Keratinocyte (primary cell): Measurements from ENCODE around the gene ENTPD6. TPM values are rescaled to one million over a fixed set of nuclear protein-coding genes. Genes with fewer than 3 reads are reported as not detected.

Source experiments
- DNase-seq: peaks from one replicate; pipeline ENCODE4 v3.0.0-alpha.2; 2011; ENCODE audit warnings: low read depth, missing footprints, low spot score
- FAIRE-seq: peaks from 2 replicates; lab custom pipeline; 2011; peaks lifted over from hg19 to GRCh38; lab: Jason Lieb, UNC
- H2AFZ ChIP-seq: 2 replicates; pipeline ENCODE4 v1.6.0; 2012; ENCODE audit warnings: low read length, control low read depth, inconsistent platforms; ENCODE audit not compliant: control insufficient read depth
- H3K27ac ChIP-seq: 2 replicates; pipeline ENCODE4 v1.5.1; 2011; ENCODE audit warnings: low read length; ENCODE audit not compliant: control insufficient read depth, insufficient read depth
- H3K27me3 ChIP-seq: 3 replicates; pipeline ENCODE4 v1.6.0; 2011; ENCODE audit warnings: low read length; ENCODE audit not compliant: control insufficient read depth, insufficient read depth; ENCODE audit errors: extremely low read depth
- H3K36me3 ChIP-seq, 2 experiments: 2 replicates in 1 of 2; 3 replicates in 1 of 2; pipeline ENCODE4 v1.5.1; 2011; ENCODE audit warnings: low read length in 2 of 2, mild to moderate bottlenecking in 1 of 2; ENCODE audit not compliant: control insufficient read depth in 2 of 2, insufficient read depth in 2 of 2; ENCODE audit errors: extremely low read depth in 1 of 2
- H3K4me1 ChIP-seq: 3 replicates; pipeline ENCODE4 v1.5.1; 2011; ENCODE audit warnings: low read length; ENCODE audit not compliant: control insufficient read depth, insufficient read depth; ENCODE audit errors: extremely low read depth
- H3K4me2 ChIP-seq: 3 replicates; pipeline ENCODE4 v1.6.0; 2011; ENCODE audit warnings: low read depth, low read length; ENCODE audit not compliant: control insufficient read depth, insufficient read depth; ENCODE audit errors: extremely low read depth
- H3K4me3 ChIP-seq, 3 experiments: fragments of 200-600 bp in 1 of 3; sonication (generic) in 1 of 3; 2 replicates in 2 of 3; 3 replicates in 1 of 3; pipeline ENCODE4 v1.5.1; 2011 to 2016; ENCODE audit warnings: low read length in 3 of 3, mild to moderate bottlenecking in 3 of 3, control low read depth in 2 of 3, inconsistent platforms in 1 of 3, low read depth in 1 of 3, mixed read lengths in 1 of 3, mixed run types in 1 of 3, moderate library complexity in 1 of 3; ENCODE audit not compliant: control insufficient read depth in 2 of 3, insufficient read depth in 2 of 3; ENCODE audit errors: extremely low read depth in 1 of 3
- H3K79me2 ChIP-seq: 2 replicates; pipeline ENCODE4 v1.6.0; 2012; ENCODE audit warnings: low read length; ENCODE audit not compliant: control insufficient read depth, insufficient read depth
- H3K9ac ChIP-seq: 3 replicates; pipeline ENCODE4 v1.6.0; 2011; ENCODE audit warnings: low read length; ENCODE audit not compliant: control insufficient read depth, insufficient read depth; ENCODE audit errors: extremely low read depth
- H3K9me1 ChIP-seq: 3 replicates; pipeline ENCODE4 v1.6.0; 2011; ENCODE audit warnings: low read length; ENCODE audit not compliant: control insufficient read depth, insufficient read depth; ENCODE audit errors: extremely low read depth
- H3K9me3 ChIP-seq: 2 replicates; pipeline ENCODE4 v1.5.1; 2012; ENCODE audit warnings: low read depth, low read length; ENCODE audit not compliant: control insufficient read depth
- H4K20me1 ChIP-seq: 3 replicates; pipeline ENCODE4 v1.6.0; 2011; ENCODE audit warnings: low read length; ENCODE audit not compliant: control insufficient read depth, insufficient read depth; ENCODE audit errors: extremely low read depth
- CTCF ChIP-seq, 3 experiments: IDR thresholded peaks in 1 of 3; conservative IDR thresholded peaks in 1 of 3; optimal IDR thresholded peaks in 1 of 3; 2 replicates in 2 of 3; 3 replicates in 1 of 3; pipeline versions ENCODE3 to v1.5.1; 2011; ENCODE audit warnings: low read length in 3 of 3, mild to moderate bottlenecking in 3 of 3, moderate library complexity in 2 of 3, control low read depth in 1 of 3, inconsistent platforms in 1 of 3; ENCODE audit not compliant: insufficient read depth in 2 of 3; ENCODE audit errors: extremely low read depth in 1 of 3
- EZH2 ChIP-seq: IDR thresholded peaks from one replicate; pipeline ENCODE4 v1.6.1; 2012; ENCODE audit warnings: inconsistent platforms, mild to moderate bottlenecking, low read length, moderate library complexity
- dilution Hi-C: fragments of 300-500 bp; cut with MboI; formaldehyde crosslinking; loops from one replicate; pipeline ENCODE4 v1.7.0; 2020; ENCODE audit warnings: low sequenced_read_pairs; ENCODE audit not compliant: extremely low pct_ligation_motif_present
- polyA plus RNA-seq, 5 experiments: library from polyadenylated mRNA; depleted of rRNA in 3 of 5; stranded (reverse) in 3 of 5; stranded (forward) in 1 of 5; unstranded in 1 of 5; fragments of >200 nt; gene quantifications; 1 replicate in 1 of 5; 2 replicates in 3 of 5; 3 replicates in 1 of 5; pipeline versions ENCODE4 v1.2.1 to v1.2.3, GENCODE V29; 2011 to 2012; ENCODE audit warnings: missing spikeins in 2 of 5, low read depth in 1 of 5, low replicate concordance in 1 of 5

The ENTPD6 gene
- polyA plus RNA-seq, 1 donor (not counting 4 experiments of a cell fraction or from before 2014, with no cell fraction given): 57.8 TPM

GRCh38 chr20:25236450-25237304, 41.2 kb downstream of the ENTPD6 start:
- peak overlapping the region; percentile 66 for H2AFZ ChIP-seq
- FAIRE-seq (no peak), DNase-seq (no peak)
- dilution Hi-C loops: no loop called here
- no peaks in the 10 kb centered on the region for H3K27me3 ChIP-seq
- peaks cover 66% of the 10 kb centered on the region for H3K4me1 ChIP-seq
- H3K9ac ChIP-seq: peak overlapping the region; percentile 37
- no peaks in the 10 kb centered on the region for H3K9me3 ChIP-seq
- H3K4me3 ChIP-seq: no peak overlapping the region
- H3K9me1 ChIP-seq: no peaks in the 10 kb centered on the region
- TF ChIP-seq CTCF (optimal IDR thresholded peaks at IDR 0.05 in 1 of 3, IDR thresholded peaks at IDR 0.05 in 1 of 3, conservative IDR thresholded peaks at IDR 0.05 in 1 of 3; ENCODE audit: extremely low read depth in 1 of 3, insufficient read depth in 2 of 3, low read length in 3 of 3): no peak
- TF ChIP-seq EZH2: no peak
- H3K4me2 ChIP-seq: peak overlapping the region; percentile 22
- H4K20me1 ChIP-seq: no peaks in the 10 kb centered on the region
- no peaks in the 10 kb centered on the region for H3K79me2 ChIP-seq
- H3K36me3 ChIP-seq: no peaks in the 10 kb centered on the region
- peak overlapping the region; percentile 95 for H3K27ac ChIP-seq

- no peaks in the 10 kb centered on the region for H3K79me2 ChIP-seq
- TF ChIP-seq EZH2 (no peak), CTCF (optimal IDR thresholded peaks at IDR 0.05 in 1 of 3, IDR thresholded peaks at IDR 0.05 in 1 of 3, conservative IDR thresholded peaks at IDR 0.05 in 1 of 3; ENCODE audit: extremely low read depth in 1 of 3, insufficient read depth in 2 of 3, low read length in 3 of 3) (no peak)
- DNase-seq (peak; percentile 100), FAIRE-seq (peak; percentile 99)
- no peaks in the 10 kb centered on the region for H3K9me3 ChIP-seq
- H3K9me1 ChIP-seq: no peaks in the 10 kb centered on the region
- H3K4me3 ChIP-seq: no peak overlapping the region
- H3K4me2 ChIP-seq: peak overlapping the region; percentile 53
- H3K4me1 ChIP-seq: peaks cover 66% of the 10 kb centered on the region
- H3K27me3 ChIP-seq: no peaks in the 10 kb centered on the region
- dilution Hi-C loops: no loop called here
- peak overlapping the region; percentile 95 for H3K27ac ChIP-seq
- H3K9ac ChIP-seq: peak overlapping the region; percentile 64
- H2AFZ ChIP-seq: no peak overlapping the region
- H3K36me3 ChIP-seq: no peaks in the 10 kb centered on the region
- no peaks in the 10 kb centered on the region for H4K20me1 ChIP-seq
These were observed 42.3 kb downstream of the ENTPD6 start for GRCh38 chr20:25237610-25238318.
